GM12864 (cell line): ENCODE results near the gene THNSL1.

ENCODE experiments used
- DNase-seq: peaks from one replicate; pipeline ENCODE4 v3.0.0-alpha.2; 2011; ENCODE audit warnings: low read depth
- H3K4me3 ChIP-seq: 2 replicates; pipeline ENCODE4 v1.5.1; 2011; ENCODE audit warnings: mild to moderate bottlenecking, low read depth, low read length, control low read depth
- TF ChIP-seq, protein P1 (sequence below): IDR thresholded peaks from 2 replicates; pipeline ENCODE4 v1.5.1; 2011; ENCODE audit warnings: low read depth, mild to moderate bottlenecking, moderate library complexity, low read length, control low read depth, inconsistent platforms; ENCODE audit errors: missing control alignments

THNSL1 gene

DNA sequence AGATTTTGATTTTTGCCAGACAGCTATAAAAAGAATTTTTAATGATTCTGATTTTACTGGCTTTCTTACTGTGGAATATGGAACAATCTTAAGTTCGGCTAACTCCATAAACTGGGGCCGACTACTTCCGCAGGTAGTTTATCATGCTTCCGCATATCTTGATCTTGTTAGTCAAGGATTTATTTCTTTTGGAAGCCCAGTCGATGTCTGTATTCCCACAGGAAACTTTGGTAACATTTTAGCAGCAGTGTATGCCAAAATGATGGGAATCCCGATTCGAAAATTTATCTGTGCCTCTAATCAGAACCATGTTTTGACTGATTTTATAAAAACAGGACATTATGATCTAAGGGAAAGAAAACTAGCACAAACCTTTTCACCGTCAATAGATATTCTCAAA, 8.1 kb downstream of the THNSL1 start:
- TF ChIP-seq, protein P1, sequence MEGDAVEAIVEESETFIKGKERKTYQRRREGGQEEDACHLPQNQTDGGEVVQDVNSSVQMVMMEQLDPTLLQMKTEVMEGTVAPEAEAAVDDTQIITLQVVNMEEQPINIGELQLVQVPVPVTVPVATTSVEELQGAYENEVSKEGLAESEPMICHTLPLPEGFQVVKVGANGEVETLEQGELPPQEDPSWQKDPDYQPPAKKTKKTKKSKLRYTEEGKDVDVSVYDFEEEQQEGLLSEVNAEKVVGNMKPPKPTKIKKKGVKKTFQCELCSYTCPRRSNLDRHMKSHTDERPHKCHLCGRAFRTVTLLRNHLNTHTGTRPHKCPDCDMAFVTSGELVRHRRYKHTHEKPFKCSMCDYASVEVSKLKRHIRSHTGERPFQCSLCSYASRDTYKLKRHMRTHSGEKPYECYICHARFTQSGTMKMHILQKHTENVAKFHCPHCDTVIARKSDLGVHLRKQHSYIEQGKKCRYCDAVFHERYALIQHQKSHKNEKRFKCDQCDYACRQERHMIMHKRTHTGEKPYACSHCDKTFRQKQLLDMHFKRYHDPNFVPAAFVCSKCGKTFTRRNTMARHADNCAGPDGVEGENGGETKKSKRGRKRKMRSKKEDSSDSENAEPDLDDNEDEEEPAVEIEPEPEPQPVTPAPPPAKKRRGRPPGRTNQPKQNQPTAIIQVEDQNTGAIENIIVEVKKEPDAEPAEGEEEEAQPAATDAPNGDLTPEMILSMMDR: no peak
- DNase-seq: no peak
- H3K4me3 ChIP-seq: no peak overlapping the region

DNA sequence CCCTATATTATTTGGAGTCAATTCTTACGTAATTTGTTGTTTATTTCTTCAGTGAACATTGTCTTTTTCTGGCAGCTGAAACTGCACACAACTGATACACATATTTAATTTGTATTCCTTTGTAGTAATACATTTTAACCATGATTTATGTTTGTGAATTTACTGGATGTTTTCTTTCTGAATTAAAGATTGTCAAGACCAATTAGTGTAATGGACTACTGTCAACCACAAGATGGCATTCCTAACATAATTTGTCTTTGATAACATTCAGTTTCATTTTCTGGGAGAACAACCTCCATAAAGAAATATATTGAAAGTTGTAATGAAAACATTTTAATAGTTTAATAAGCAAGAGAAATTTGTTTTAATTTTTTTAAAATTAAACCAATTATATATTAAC, 10.1 kb downstream of the THNSL1 start:
- no peak for DNase-seq
- TF ChIP-seq, protein P1: no peak
- H3K4me3 ChIP-seq: no peak overlapping the region

DNA sequence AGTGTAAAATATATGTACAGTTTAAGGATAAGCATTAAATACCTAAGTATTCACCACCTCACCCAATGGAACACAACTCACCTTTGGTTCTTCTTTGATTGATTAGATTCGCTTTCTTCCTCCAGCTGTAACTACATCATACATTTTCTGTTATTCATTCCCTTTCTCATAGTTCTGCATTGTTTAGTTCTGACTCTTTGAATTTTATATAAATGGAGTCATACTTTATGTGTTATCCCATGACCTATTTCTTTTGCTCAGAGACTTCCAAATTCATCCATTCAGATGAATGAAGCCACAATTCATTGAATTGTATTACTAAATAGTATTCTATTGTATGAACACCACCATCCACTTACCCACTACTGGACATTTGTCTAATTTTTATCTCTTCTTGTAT, 12.3 kb downstream of the THNSL1 start:
- no peak for DNase-seq
- no peak overlapping the region for H3K4me3 ChIP-seq
- TF ChIP-seq, protein P1: no peak

DNA sequence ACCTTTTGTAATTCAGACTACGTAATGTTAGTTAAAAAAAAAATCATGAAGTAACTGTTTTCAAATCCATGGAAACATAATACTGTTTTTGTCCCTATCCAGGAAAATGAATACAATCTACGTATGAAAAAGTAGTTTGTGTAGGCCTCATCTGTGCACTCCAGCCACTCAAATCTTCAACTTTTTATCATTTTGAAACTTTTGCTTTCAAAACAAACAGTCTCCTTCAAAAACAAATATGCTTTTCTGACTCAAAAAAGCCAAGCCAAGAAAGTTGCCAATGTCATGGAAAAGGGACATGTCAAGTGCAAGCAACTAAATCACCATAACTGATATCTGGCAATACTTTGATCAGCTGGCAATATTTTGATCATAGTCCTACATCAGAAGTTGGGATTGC, 13.1 kb downstream of the THNSL1 start:
- H3K4me3 ChIP-seq: no peak overlapping the region
- TF ChIP-seq, protein P1: no peak
- DNase-seq: no peak

DNA sequence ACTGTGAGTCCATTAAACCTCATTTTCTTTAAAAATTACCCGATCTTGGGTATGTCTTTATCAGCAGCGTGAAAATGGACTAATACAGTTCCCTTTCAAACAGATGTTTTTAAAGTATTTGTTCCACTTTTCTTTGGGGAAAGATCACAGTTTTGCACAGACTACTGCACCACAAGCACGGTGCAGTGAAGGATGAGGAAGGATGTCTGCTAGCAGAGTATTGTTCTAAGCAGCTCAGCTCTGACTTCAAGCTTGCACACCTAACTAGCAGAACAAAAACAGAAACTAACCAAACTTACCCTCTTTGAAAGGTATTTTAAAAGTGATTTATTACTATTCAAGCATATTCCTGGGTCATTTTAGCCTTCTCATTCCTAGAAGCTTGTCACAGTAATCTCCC, 20.0 kb downstream of the THNSL1 start:
- TF ChIP-seq, protein P1: no peak
- no peak for DNase-seq
- H3K4me3 ChIP-seq: no peak overlapping the region

DNA sequence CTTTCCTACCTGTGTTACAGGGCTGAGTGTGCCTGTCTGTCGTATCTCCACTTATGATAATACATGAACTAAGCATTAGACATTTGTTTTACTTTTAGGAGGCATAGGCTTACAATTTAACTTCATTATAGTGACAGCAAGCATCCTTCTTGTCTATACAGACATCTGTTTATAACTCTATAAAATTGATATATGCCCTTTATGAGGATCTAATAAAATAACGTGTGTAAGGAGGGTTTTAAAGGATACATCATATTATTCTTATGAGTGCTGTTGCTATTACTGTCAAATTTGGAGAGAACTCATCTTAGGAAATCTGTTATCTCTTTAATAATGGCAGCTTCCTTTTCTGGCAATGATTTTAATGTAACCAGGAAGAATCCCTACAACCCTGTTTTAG, 21.9 kb downstream of the THNSL1 start:
- no peak overlapping the region for H3K4me3 ChIP-seq
- DNase-seq: no peak
- TF ChIP-seq, protein P1: no peak

DNA sequence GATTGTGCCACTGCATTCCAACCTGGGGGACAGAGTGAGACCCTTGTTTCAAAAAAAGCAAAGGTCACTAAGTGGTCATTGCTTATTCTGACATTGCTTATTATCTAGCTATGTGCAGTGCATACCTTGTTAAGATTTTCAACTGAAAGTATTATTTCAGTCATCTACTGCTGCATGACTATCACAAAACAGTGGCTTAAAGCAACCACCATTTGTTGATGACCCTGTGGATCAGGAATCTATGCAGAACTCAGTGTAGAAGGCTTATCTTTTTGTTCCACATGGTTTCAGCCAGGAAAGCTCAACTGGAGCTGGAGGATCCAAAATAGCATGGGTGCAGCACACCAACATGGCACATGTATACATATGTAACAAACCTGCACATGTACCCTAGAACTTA, 23.1 kb downstream of the THNSL1 start:
- no peak for DNase-seq
- TF ChIP-seq, protein P1: no peak
- no peak overlapping the region for H3K4me3 ChIP-seq
